Muscle of back (tissue), 13 donors: ENCODE results near the gene IL33. TPM values are rescaled to one million over a fixed set of nuclear protein-coding genes. Genes with fewer than 3 reads are reported as not detected.
A peak's percentile ranks its signal among the peaks of the same experiment; 100 is the strongest.
"Not testable (repeated sequence)": the region's sequence is repeated elsewhere in the genome, so short reads cannot be mapped to it uniquely, and the experiment has no call there.

Source experiments
- DNase-seq, 3 donors: peaks; one replicate each; pipeline versions ENCODE4 v3.0.0 to v3.0.0-alpha.2; 2013
- long read RNA-seq, 9 donors: transcript quantifications; one replicate each; lab custom pipeline, GENCODE V29; 2026
- polyA plus RNA-seq, 10 donors: library from polyadenylated mRNA; unstranded; fragments of 120-200 nt; gene quantifications; one replicate each; pipeline ENCODE4 v1.2.1, GENCODE V29; 2013; ENCODE audit not compliant: insufficient read length in 10 of 10

The IL33 gene
- polyA plus RNA-seq, result 10 to 100 TPM; 22.3 to 39.4 (median 34.1) TPM
- long read RNA-seq, donor 1, partial matches to known transcripts, result 0 of 1 reads
- long read RNA-seq, donor 1, other reads (novel, unspliced or antisense), result 0 of 1 reads
- long read RNA-seq, donor 2, result 0 reads
- long read RNA-seq, donor 3, result 0 reads
- long read RNA-seq, donor 4, result 0 reads
- long read RNA-seq, donor 5, partial matches to known transcripts, result 0 of 9 reads
- long read RNA-seq, donor 5, other reads (novel, unspliced or antisense), result 9 of 9 reads
- long read RNA-seq, donor 6, result 0 reads
- long read RNA-seq, donor 7, partial matches to known transcripts, result 8 of 8 reads
- long read RNA-seq, donor 7, other reads (novel, unspliced or antisense), result 0 of 8 reads
- long read RNA-seq, donor 8, partial matches to known transcripts, result 15 of 15 reads
- long read RNA-seq, donor 8, other reads (novel, unspliced or antisense), result 0 of 15 reads
- long read RNA-seq, donor 9, result 0 reads

- DNase-seq, result peak in 2 of 3 donors; percentile 25 to 47
Measured at GRCh38 chr9:6215562-6215961, at the start of gene IL33. IL33 (plus strand) TSS chr9:6215807; CDS start chr9:6241695, 25,888 bp downstream.

GRCh38 chr9:6171667-6172066, 43.9 kb upstream of the IL33 start:
- no peak for DNase-seq

- no peak for DNase-seq
Measured at GRCh38 chr9:6173914-6174313, 41.7 kb upstream of the IL33 start.

- DNase-seq, result not testable (repeated sequence)
Measured at GRCh38 chr9:6182549-6183226, 32.9 kb upstream of the IL33 start.

GRCh38 chr9:6183227-6183551, 32.4 kb upstream of the IL33 start:
- DNase-seq, result no peak

GRCh38 chr9:6183627-6184026, 32.0 kb upstream of the IL33 start:
- no peak for DNase-seq

- DNase-seq, result peak; percentile 1 to 16 (median 15)
Measured at GRCh38 chr9:6184749-6185645, 30.6 kb upstream of the IL33 start.

GRCh38 chr9:6186691-6187090, 28.9 kb upstream of the IL33 start:
- no peak for DNase-seq

- no peak for DNase-seq
Measured at GRCh38 chr9:6187272-6187671, 28.3 kb upstream of the IL33 start.

- no peak for DNase-seq
Measured at GRCh38 chr9:6188466-6188865, 27.1 kb upstream of the IL33 start.

GRCh38 chr9:6188906-6189305, 26.7 kb upstream of the IL33 start:
- no peak for DNase-seq

- DNase-seq, result no peak
Measured at GRCh38 chr9:6194934-6195333, 20.7 kb upstream of the IL33 start.

GRCh38 chr9:6195714-6196360, 19.8 kb upstream of the IL33 start:
- DNase-seq, result no peak

- DNase-seq, result no peak
Measured at GRCh38 chr9:6197330-6197729, 18.3 kb upstream of the IL33 start.

- no peak for DNase-seq
Measured at GRCh38 chr9:6198251-6198650, 17.4 kb upstream of the IL33 start.

GRCh38 chr9:6199596-6199995, 16.0 kb upstream of the IL33 start:
- DNase-seq, result no peak

- no peak for DNase-seq
Measured at GRCh38 chr9:6200761-6201160, 14.8 kb upstream of the IL33 start.

GRCh38 chr9:6209966-6210365, 5.6 kb upstream of the IL33 start:
- DNase-seq, result no peak

- DNase-seq, result no peak
Measured at GRCh38 chr9:6212722-6213375, 2.8 kb upstream of the IL33 start.

- peak in 1 of 3 donors; percentile 29 for DNase-seq
Measured at GRCh38 chr9:6214434-6214833, 1.2 kb upstream of the IL33 start.

- peak in 2 of 3 donors; percentile 34 to 47 for DNase-seq
Measured at GRCh38 chr9:6214903-6215302, 704 bp upstream of the IL33 start.
